ENCODE results near the gene KRTAP9-4. TPM values are rescaled to one million over a fixed set of nuclear protein-coding genes. Genes with fewer than 3 reads are reported as not detected.
"Not testable (repeated sequence)": the region's sequence is repeated elsewhere in the genome, so short reads cannot be mapped to it uniquely, and the experiment has no call there.

The KRTAP9-4 gene
- total RNA-seq, 1 donor from 2014 or later: not detected

GRCh38 chr17:41264599-41264998 lies 15.1 kb downstream of the KRTAP9-4 start:
- no peak for ATAC-seq
- no peak for DNase-seq (ENCODE audit: low spot score)

- ATAC-seq (no peak), DNase-seq (ENCODE audit: low spot score) (no peak)
These were observed 15.6 kb downstream of the KRTAP9-4 start, which contains the start of gene KRTAP9-6 for GRCh38 chr17:41265078-41265477. KRTAP9-6 (plus strand) TSS chr17:41265378; CDS start chr17:41265378, 0 bp downstream.

GRCh38 chr17:41267711-41268110 lies 18.2 kb downstream of the KRTAP9-4 start:
- no peak for DNase-seq (ENCODE audit: low spot score)
- ATAC-seq: no peak

GRCh38 chr17:41271323-41271722 lies 21.8 kb downstream of the KRTAP9-4 start:
- not testable (repeated sequence) for DNase-seq (ENCODE audit: low spot score); ATAC-seq

GRCh38 chr17:41271858-41272257 lies 22.4 kb downstream of the KRTAP9-4 start:
- ATAC-seq (no peak), DNase-seq (ENCODE audit: low spot score) (no peak)

GRCh38 chr17:41275648-41276190 lies 26.2 kb downstream of the KRTAP9-4 start, which contains the start of gene KRTAP9-7:
KRTAP9-7 (plus strand) TSS chr17:41275698; CDS start chr17:41275698, 0 bp downstream.
- not testable (repeated sequence) for DNase-seq (ENCODE audit: low spot score); ATAC-seq

GRCh38 chr17:41278176-41278955 lies 28.9 kb downstream of the KRTAP9-4 start:
- ATAC-seq (no peak), DNase-seq (ENCODE audit: low spot score) (no peak)

- no peak for DNase-seq (ENCODE audit: low spot score)
These were observed 34.6 kb downstream of the KRTAP9-4 start for GRCh38 chr17:41284043-41284442.

GRCh38 chr17:41284546-41284945 lies 35.1 kb downstream of the KRTAP9-4 start:
- DNase-seq (ENCODE audit: low spot score) (no peak), ATAC-seq (no peak)

More at GRCh38 chr17:41284043-41284442, 34.6 kb downstream of the KRTAP9-4 start:
- no peak for ATAC-seq

GRCh38 chr17:41287050-41287449 lies 37.6 kb downstream of the KRTAP9-4 start:
- ATAC-seq (no peak), DNase-seq (ENCODE audit: low spot score) (no peak)

GRCh38 chr17:41294016-41294415 lies 44.5 kb downstream of the KRTAP9-4 start:
- no peak for ATAC-seq
- no peak for DNase-seq (ENCODE audit: low spot score)

GRCh38 chr17:41296846-41297245 lies 47.4 kb downstream of the KRTAP9-4 start:
- ATAC-seq (no peak), DNase-seq (ENCODE audit: low spot score) (no peak)

GRCh38 chr17:41298458-41299135 lies 49.1 kb downstream of the KRTAP9-4 start:
- ATAC-seq (no peak), DNase-seq (ENCODE audit: low spot score) (no peak)

Other genes starting within 250 kb of the KRTAP9-4 start
- gene KRTAP3-2, start 249.8 kb upstream of the KRTAP9-4 start, total RNA-seq: not detected
- gene KRTAP3-1, start 240.6 kb upstream of the KRTAP9-4 start, total RNA-seq: not detected
- gene KRTAP1-5, start 222.5 kb upstream of the KRTAP9-4 start, total RNA-seq: not detected
- not detected for gene KRTAP1-4, start 219.5 kb upstream of the KRTAP9-4 start, total RNA-seq
- gene KRTAP1-3, start 214.8 kb upstream of the KRTAP9-4 start, total RNA-seq: not detected
- not detected for gene KRTAP1-1, start 208.2 kb upstream of the KRTAP9-4 start, total RNA-seq
- gene KRTAP2-1, start 202.4 kb upstream of the KRTAP9-4 start, total RNA-seq: not detected
- not detected for gene KRTAP2-2, start 194.5 kb upstream of the KRTAP9-4 start, total RNA-seq
- not detected for gene KRTAP2-3, start 189.6 kb upstream of the KRTAP9-4 start, total RNA-seq
- gene KRTAP2-4, start 183.8 kb upstream of the KRTAP9-4 start, total RNA-seq: not detected
- gene KRTAP4-7, start 165.5 kb upstream of the KRTAP9-4 start, total RNA-seq: not detected
- gene KRTAP4-8, start 151.5 kb upstream of the KRTAP9-4 start, total RNA-seq: not detected
- not detected for gene KRTAP4-16, start 147.5 kb upstream of the KRTAP9-4 start, total RNA-seq
- gene KRTAP4-9, start 144.3 kb upstream of the KRTAP9-4 start, total RNA-seq: not detected
- not detected for gene KRTAP4-11, start 131.3 kb upstream of the KRTAP9-4 start, total RNA-seq
- not detected for gene KRTAP4-12, start 125.5 kb upstream of the KRTAP9-4 start, total RNA-seq
- not detected for gene KRTAP4-6, start 109.1 kb upstream of the KRTAP9-4 start, total RNA-seq
- not detected for gene KRTAP4-5, start 99.9 kb upstream of the KRTAP9-4 start, total RNA-seq
- not detected for gene KRTAP4-4, start 88.9 kb upstream of the KRTAP9-4 start, total RNA-seq
- gene KRTAP4-3, start 81.5 kb upstream of the KRTAP9-4 start, total RNA-seq: not detected
- gene KRTAP4-2, start 71.5 kb upstream of the KRTAP9-4 start, total RNA-seq: not detected
- gene KRTAP4-1, start 64.8 kb upstream of the KRTAP9-4 start, total RNA-seq: not detected
- not detected for gene KRTAP9-1, start 59.8 kb upstream of the KRTAP9-4 start, total RNA-seq
- not detected for gene KRTAP9-2, start 23.0 kb upstream of the KRTAP9-4 start, total RNA-seq
- not detected for gene KRTAP9-3, start 17.2 kb upstream of the KRTAP9-4 start, total RNA-seq
- not detected for gene KRTAP9-8, start 11.7 kb upstream of the KRTAP9-4 start, total RNA-seq
- gene KRTAP9-9, start 5.7 kb downstream of the KRTAP9-4 start, total RNA-seq: not detected
- not detected for gene KRTAP9-6, start 15.7 kb downstream of the KRTAP9-4 start, total RNA-seq
- gene KRTAP9-7, start 26.0 kb downstream of the KRTAP9-4 start, total RNA-seq: not detected
- not detected for gene KRTAP29-1, start 53.2 kb downstream of the KRTAP9-4 start, total RNA-seq
- not detected for gene KRTAP16-1, start 59.6 kb downstream of the KRTAP9-4 start, total RNA-seq
- not detected for gene KRTAP17-1, start 66.0 kb downstream of the KRTAP9-4 start, total RNA-seq
- gene KRT33A, start 101.1 kb downstream of the KRTAP9-4 start, total RNA-seq: not detected
- gene KRT33B, start 120.1 kb downstream of the KRTAP9-4 start, total RNA-seq: not detected
- gene KRT34, start 132.6 kb downstream of the KRTAP9-4 start, total RNA-seq: not detected
- not detected for gene KRT31, start 147.9 kb downstream of the KRTAP9-4 start, total RNA-seq
- gene KRT37, start 174.9 kb downstream of the KRTAP9-4 start, total RNA-seq: not detected
- gene KRT38, start 191.3 kb downstream of the KRTAP9-4 start, total RNA-seq: not detected
- gene KRT32, start 217.7 kb downstream of the KRTAP9-4 start, total RNA-seq: not detected
- gene KRT35, start 231.5 kb downstream of the KRTAP9-4 start, total RNA-seq: not detected
- gene KRT36, start 240.2 kb downstream of the KRTAP9-4 start, total RNA-seq: not detected

All from left lobe of liver (tissue), 2 donors.